GM19043 (cell line): ENCODE data around the gene FRAS1.
"Not testable (repeated sequence)": the region's sequence is repeated elsewhere in the genome, so short reads cannot be mapped to it uniquely, and the experiment has no call there.

ENCODE experiments used
- ATAC-seq: cut with Tn5 transposase; IDR thresholded peaks from one replicate; pipeline ENCODE4 v1.9.1; 2021; ENCODE audit warnings: low read depth; ENCODE audit not compliant: unreplicated experiment

Gene FRAS1

GRCh38 chr4:78527555-78527954 is 470.4 kb downstream of the FRAS1 start:
- ATAC-seq, result no peak

GRCh38 chr4:78528327-78528726 is 471.2 kb downstream of the FRAS1 start:
- ATAC-seq, result no peak

- ATAC-seq, result no peak
These were observed 472.6 kb downstream of the FRAS1 start for GRCh38 chr4:78529569-78530209.

- no peak for ATAC-seq
These were observed 474.9 kb downstream of the FRAS1 start for GRCh38 chr4:78532046-78532445.

GRCh38 chr4:78533854-78534253 is 476.7 kb downstream of the FRAS1 start:
- no peak for ATAC-seq

GRCh38 chr4:78534286-78534955 is 477.3 kb downstream of the FRAS1 start:
- ATAC-seq, result no peak

- ATAC-seq, result no peak
These were observed 485.2 kb downstream of the FRAS1 start for GRCh38 chr4:78542373-78542772.

GRCh38 chr4:78543424-78544125 is 486.5 kb downstream of the FRAS1 start:
- ATAC-seq, result no peak

GRCh38 chr4:78544678-78545077 is 487.6 kb downstream of the FRAS1 start:
- no peak for ATAC-seq

- ATAC-seq, result no peak
These were observed 488.4 kb downstream of the FRAS1 start for GRCh38 chr4:78545275-78546246.

GRCh38 chr4:78547899-78548298 is 490.8 kb downstream of the FRAS1 start:
- ATAC-seq, result not testable (repeated sequence)

- ATAC-seq, result not testable (repeated sequence)
These were observed 491.8 kb downstream of the FRAS1 start for GRCh38 chr4:78548889-78549288.

- ATAC-seq, result no peak
These were observed 494.6 kb downstream of the FRAS1 start, which contains the start of gene ANXA3 for GRCh38 chr4:78551420-78552351. ANXA3 (plus strand) TSS chr4:78551770; CDS start chr4:78554474, 2,704 bp downstream.

- ATAC-seq, result no peak
These were observed 495.4 kb downstream of the FRAS1 start for GRCh38 chr4:78552389-78553042.

- no peak for ATAC-seq
These were observed 495.9 kb downstream of the FRAS1 start for GRCh38 chr4:78553043-78553396.

- no peak for ATAC-seq
These were observed 496.5 kb downstream of the FRAS1 start for GRCh38 chr4:78553529-78554060.

GRCh38 chr4:78556665-78557064 is 499.5 kb downstream of the FRAS1 start:
- ATAC-seq, result no peak

- no peak for ATAC-seq
These were observed 500.7 kb downstream of the FRAS1 start for GRCh38 chr4:78557841-78558240.

- ATAC-seq, result no peak
These were observed 501.3 kb downstream of the FRAS1 start for GRCh38 chr4:78558410-78558809.
